Neural crest cell (in vitro differentiated cells): Measurements from ENCODE around the gene NPEPL1. TPM values are rescaled to one million over a fixed set of nuclear protein-coding genes. Genes with fewer than 3 reads are reported as not detected.
"Not testable (repeated sequence)": the region's sequence is repeated elsewhere in the genome, so short reads cannot be mapped to it uniquely, and the experiment has no call there.

Experiments
- DNase-seq: peaks from one replicate; pipeline ENCODE4 v3.0.0; 2021; ENCODE audit warnings: low read depth, mixed read lengths, low spot score
- H3K27ac Mint-ChIP-seq: one replicate; pipeline ENCODE4 v1.8.0; 2021; ENCODE audit warnings: mild to moderate bottlenecking, mixed read lengths; ENCODE audit not compliant: unreplicated experiment
- H3K27me3 Mint-ChIP-seq: 2 replicates; pipeline ENCODE4 v1.8.0; 2021; ENCODE audit warnings: low read depth, mild to moderate bottlenecking, mixed read lengths
- H3K36me3 Mint-ChIP-seq: 2 replicates; pipeline ENCODE4 v1.8.0; 2021; ENCODE audit warnings: low read depth, mild to moderate bottlenecking, mixed read lengths
- H3K4me1 Mint-ChIP-seq: 2 replicates; pipeline ENCODE4 v1.8.0; 2021; ENCODE audit warnings: mixed read lengths
- H3K4me3 Mint-ChIP-seq: one replicate; pipeline ENCODE4 v1.8.0; 2021; ENCODE audit warnings: mild to moderate bottlenecking, mixed read lengths
- H3K9me3 Mint-ChIP-seq: 2 replicates; pipeline ENCODE4 v1.8.0; 2021; ENCODE audit warnings: mixed read lengths
- CTCF ChIP-seq: fragments of 200-600 bp; sonication (generic); conservative IDR thresholded peaks from 2 replicates; pipeline ENCODE4 v1.5.0; 2021; ENCODE audit warnings: antibody characterized with exemption, mild to moderate bottlenecking
- total RNA-seq: library from RNA; stranded (reverse); gene quantifications from 2 replicates; pipeline ENCODE4 v1.2.1, GENCODE V29; 2021

The NPEPL1 gene
- total RNA-seq, 1 donor from 2014 or later: 34.0 TPM

- H3K4me3 Mint-ChIP-seq: peak overlapping the region; percentile 44
- no peaks in the 10 kb centered on the region for H3K36me3 Mint-ChIP-seq
- no peaks in the 10 kb centered on the region for H3K27me3 Mint-ChIP-seq
- H3K9me3 Mint-ChIP-seq: no peaks in the 10 kb centered on the region
- peaks cover 11% of the 10 kb centered on the region for H3K4me1 Mint-ChIP-seq
- TF ChIP-seq CTCF: no peak
- DNase-seq: no peak
- H3K27ac Mint-ChIP-seq: no peak overlapping the region
Observed at GRCh38 chr20:58647162-58647795, 45.3 kb upstream of the NPEPL1 start.

- no peak for TF ChIP-seq CTCF
- H3K4me1 Mint-ChIP-seq: peaks cover 17% of the 10 kb centered on the region
- H3K36me3 Mint-ChIP-seq: no peaks in the 10 kb centered on the region
- no peak overlapping the region for H3K27ac Mint-ChIP-seq
- no peaks in the 10 kb centered on the region for H3K9me3 Mint-ChIP-seq
- peak overlapping the region; percentile 44 for H3K4me3 Mint-ChIP-seq
- no peak for DNase-seq
- H3K27me3 Mint-ChIP-seq: no peaks in the 10 kb centered on the region
Observed at GRCh38 chr20:58647796-58648501, 44.7 kb upstream of the NPEPL1 start.

DNA sequence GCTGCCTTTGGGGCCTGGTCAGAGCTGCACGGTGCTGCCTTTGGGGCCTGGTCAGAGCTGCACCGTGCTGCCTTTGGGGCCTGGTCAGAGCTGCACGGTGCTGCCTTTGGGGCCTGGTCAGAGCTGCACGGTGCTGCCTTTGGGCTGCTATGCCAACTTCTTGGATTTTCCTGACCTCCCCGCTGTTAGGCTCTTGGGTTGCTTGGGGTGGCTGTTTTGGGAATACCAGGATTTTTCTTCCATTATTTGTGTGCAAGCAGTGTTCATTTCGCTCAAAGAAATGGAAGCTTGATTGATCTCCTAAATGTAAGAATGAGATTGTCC is 44.1 kb upstream of the NPEPL1 start:
- H3K4me1 Mint-ChIP-seq: peaks cover 23% of the 10 kb centered on the region
- not testable (repeated sequence) for H3K9me3 Mint-ChIP-seq, H3K27ac Mint-ChIP-seq, DNase-seq, H3K27me3 Mint-ChIP-seq, H3K36me3 Mint-ChIP-seq
- peak overlapping the region; percentile 73 for H3K4me3 Mint-ChIP-seq

GRCh38 chr20:58649288-58650180 is 43.1 kb upstream of the NPEPL1 start:
- DNase-seq: no peak
- H3K27ac Mint-ChIP-seq: no peak overlapping the region
- no peak for TF ChIP-seq CTCF
- H3K4me3 Mint-ChIP-seq: peak overlapping the region; percentile 73
- H3K36me3 Mint-ChIP-seq: no peaks in the 10 kb centered on the region
- H3K4me1 Mint-ChIP-seq: peaks cover 23% of the 10 kb centered on the region
- no peaks in the 10 kb centered on the region for H3K9me3 Mint-ChIP-seq
- H3K27me3 Mint-ChIP-seq: no peaks in the 10 kb centered on the region

GRCh38 chr20:58650181-58650775 is 42.3 kb upstream of the NPEPL1 start:
- peaks cover 26% of the 10 kb centered on the region for H3K4me1 Mint-ChIP-seq
- no peaks in the 10 kb centered on the region for H3K9me3 Mint-ChIP-seq
- no peak overlapping the region for H3K27ac Mint-ChIP-seq
- H3K36me3 Mint-ChIP-seq: no peaks in the 10 kb centered on the region
- no peak for DNase-seq
- no peak for TF ChIP-seq CTCF
- H3K4me3 Mint-ChIP-seq: peak overlapping the region; percentile 98
- H3K27me3 Mint-ChIP-seq: no peaks in the 10 kb centered on the region
